GM21723 (cell line): ENCODE results near the gene S100Z.
"Not testable (repeated sequence)": the region's sequence is repeated elsewhere in the genome, so short reads cannot be mapped to it uniquely, and the experiment has no call there.

Experiments used
- ATAC-seq: cut with Tn5 transposase; IDR thresholded peaks from one replicate; pipeline ENCODE4 v1.9.1; 2021; ENCODE audit warnings: mild to moderate bottlenecking, moderate library complexity; ENCODE audit not compliant: unreplicated experiment

S100Z gene

DNA sequence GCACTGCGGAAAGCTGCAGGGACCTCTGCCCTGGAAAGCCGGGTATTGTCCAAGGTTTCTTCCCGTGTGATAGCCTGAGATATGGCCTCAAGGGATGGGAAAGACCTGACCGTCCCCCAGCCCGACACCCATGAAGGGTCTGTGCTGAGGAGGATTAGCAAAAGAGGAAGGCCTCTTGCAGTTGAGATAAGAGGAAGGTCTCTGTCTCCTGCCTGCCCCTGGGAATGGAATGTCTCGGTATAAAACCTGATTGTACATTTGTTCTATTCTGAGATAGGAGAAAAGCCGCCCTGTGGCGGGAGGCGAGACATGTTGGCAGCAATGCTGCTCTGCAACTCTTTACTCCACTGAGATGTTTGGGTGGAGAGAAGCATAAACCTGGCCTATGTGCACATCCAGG lies 95.4 kb downstream of the S100Z start:
- ATAC-seq = not testable (repeated sequence)

DNA sequence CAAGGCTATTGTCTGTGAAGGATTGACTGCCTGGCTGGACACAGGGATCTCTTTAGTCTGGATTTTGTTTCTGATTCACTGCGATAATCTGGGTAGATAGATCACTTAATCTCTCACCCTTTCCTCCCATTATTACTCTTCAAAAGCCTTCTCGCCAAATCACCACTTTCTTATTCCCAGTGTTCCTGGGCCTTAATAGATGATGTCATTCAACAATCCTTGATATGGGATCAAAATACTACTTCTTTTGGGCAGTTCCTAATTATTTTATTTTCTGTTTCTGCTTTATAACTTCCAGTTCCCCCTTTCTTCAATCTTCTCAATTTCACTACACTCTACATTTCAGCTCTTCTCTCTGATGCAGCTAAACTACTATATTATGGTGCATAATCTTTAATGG lies 96.3 kb downstream of the S100Z start:
- no peak for ATAC-seq

DNA sequence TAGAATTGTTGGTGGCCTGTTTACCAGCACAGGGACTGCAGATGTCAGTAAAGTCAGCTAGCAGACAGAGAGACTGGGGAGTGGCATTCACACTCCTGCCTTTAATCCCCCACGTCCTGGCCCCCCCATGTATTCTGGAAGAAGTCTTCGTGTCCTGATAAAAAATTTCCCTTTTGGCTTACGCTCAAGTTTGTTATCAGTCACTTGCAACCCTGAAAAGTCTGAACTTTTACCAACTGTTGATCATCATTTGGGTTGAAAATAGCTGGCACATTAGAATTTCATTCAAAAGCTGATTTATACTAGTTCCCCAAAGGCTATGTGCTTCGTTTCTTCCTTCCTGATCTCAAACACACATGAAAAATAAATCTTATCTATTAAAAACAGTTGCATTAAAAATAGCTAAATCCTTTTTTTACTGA lies 97.3 kb downstream of the S100Z start:
- ATAC-seq = no peak

DNA sequence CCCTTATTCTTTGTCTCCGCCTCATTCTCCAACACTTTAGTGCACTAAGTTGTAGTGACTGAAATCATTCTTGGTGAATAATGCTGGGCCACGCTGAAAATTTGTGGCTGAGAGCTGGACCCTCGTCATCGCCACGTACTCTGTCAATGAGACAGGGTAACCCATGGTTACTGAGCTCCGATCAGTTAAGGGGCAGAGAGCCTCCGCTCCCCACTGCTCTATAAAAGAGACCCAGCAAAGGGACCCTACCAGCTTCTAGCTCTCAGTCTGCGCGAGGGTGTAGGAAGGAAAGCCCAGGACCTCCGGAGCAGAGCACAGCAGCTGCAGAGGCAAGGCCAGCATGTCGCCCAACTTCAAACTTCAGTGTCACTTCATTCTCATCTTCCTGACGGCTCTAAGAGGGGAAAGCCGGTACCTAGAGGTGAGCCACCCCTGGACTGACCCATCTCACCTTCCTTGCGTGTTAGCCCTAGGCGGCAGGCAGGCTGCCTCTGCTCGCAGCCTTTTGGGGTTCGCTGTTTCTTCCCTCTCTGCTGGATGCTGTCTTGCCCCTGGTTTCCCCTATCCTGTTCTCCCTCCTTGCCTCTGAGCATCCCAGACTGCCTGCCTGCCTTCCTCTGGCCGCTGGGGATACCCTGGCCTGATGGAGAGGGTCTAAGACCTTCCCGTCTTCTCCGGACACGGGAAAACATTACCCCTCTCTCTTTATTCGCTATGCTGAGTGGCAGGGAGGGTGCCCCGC lies 103.2 kb downstream of the S100Z start, which contains the start of gene CRHBP:
Gene CRHBP, plus strand, starts transcription at position 251 of the 742 bp plus-strand sequence. Its CDS starts 90 bp downstream, at position 341.
- no peak for ATAC-seq

DNA sequence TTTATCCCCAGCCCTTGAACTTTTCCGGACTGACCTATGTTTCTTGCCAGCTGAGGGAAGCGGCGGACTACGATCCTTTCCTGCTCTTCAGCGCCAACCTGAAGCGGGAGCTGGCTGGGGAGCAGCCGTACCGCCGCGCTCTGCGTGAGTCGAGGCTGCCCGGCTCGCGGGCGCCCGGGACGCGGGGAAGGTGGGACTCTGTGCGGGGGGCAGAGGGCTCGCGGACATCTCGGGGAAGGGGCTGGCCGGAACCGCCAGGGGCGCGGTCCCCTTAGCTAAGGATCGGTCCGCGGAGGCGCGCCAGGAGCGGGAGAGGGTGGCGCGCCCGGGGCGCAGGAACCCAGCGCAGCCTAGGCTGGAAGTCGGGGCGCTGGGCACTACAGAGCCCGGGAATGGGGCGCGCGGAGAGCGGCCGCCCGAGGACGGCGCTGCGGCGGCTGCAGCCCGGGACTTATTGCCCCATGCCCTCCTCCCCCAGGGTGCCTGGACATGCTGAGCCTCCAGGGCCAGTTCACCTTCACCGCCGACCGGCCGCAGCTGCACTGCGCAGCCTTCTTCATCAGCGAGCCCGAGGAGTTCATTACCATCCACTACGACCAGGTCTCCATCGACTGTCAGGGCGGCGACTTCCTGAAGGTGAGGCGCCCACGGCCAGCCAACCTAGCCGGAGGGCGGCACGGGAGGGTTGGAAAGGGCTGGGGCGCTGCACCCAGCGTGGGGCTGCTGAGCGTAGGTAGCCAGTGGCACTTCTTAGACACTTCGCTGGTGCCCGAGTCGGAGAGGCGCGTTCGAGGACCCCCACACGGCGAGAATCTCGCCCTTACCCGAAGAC lies 104.0 kb downstream of the S100Z start:
- no peak for ATAC-seq

DNA sequence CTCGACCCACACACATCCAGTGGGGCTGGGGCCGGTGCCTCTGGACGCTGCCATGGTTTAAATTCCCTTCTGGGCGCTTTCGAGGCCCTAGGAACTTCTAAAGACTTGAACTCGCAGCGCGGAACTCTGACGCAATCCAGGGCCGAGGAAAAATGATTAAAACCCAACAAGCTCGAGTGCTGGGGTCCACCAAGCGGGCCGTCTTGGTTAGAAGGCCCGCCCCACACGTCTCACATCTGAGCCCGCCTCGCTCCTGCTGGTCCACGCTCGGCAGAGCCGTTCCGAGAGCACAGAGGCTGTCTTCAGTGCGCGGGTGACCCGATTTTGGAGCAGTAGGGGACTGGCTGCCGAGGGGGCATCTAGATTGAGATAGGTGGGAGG lies 104.6 kb downstream of the S100Z start:
- ATAC-seq = no peak

DNA sequence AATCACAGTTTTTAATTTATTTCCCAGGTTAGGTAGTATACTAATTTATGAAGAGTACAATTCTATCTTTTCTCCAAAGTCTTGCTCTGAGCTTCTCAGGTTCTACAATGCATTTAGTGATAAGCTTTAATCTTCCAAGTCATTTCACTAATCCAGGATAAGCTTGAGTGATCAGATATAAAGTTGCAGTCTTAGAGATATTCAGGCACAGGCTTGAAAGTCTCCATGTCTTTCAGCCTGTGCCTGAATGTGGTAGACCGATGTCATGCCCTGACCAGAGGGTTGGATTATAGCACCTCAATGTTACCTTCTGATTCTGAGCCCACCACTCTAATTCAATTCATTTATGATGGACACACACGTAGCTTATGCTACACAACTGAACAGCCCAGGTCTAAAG lies 106.2 kb downstream of the S100Z start:
- no peak for ATAC-seq

DNA sequence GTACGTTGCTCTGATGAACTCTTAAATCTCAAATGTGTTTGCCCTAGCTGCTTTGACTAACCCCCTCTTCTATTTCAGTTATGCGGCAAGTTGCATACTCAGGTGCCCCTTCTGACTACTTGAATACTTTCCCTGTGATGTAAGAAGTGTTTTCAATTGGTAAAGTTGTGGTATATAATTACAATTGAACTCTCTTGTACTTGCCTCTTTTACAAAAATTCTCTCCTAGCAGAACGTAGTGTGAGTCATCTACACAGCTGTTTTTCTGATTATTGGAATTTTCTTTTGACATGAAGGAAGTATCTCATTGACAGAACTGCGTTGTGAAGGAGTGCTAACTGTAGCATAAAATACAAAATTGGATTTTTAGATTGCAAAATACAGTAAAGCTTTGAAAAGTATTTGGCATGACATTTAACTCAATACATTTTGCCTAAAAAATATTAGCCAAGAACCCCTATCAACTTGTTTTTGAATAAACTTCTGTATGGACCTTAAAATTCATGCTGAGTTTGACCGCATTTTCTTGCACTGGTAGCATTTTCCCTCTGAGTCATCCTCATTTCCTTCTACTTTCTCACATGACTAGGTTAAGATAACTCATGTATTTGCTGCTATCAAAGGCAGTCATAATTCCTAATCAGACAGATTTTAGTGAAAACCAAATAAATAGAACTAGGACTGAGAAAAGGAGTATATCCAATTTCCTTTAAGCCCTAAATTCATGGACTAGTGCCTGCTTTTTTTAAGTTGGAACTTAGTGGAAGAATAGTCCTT lies 109.4 kb downstream of the S100Z start:
- no peak for ATAC-seq

DNA sequence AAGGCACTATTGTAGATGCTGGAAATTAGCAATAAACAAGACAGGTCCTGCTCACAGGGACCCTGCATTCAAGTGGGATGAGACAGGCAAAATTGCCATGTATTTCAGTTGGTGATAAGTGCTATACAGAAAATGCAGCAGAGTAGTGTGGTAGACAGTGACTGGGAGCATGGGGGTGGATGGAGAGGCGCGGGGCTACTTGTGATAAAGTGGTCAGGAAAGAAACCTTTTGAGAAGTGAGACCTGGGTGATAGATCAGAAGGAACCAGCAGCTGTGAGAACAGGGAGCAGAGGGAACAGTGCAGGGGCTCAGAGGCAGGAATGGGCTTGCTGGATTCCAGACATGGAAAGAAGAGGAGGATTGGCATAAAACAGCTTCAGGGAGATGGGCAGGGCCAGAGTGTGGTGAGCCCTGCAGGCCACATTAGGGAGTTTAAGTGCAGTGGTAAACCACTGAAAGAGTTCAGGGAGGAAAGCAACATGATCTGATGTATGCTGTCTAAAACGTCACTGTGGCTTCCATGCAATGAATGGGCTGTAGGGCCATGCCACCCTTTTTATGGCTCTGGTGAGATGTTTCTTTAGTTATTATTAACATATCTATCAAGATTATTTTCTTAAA lies 110.3 kb downstream of the S100Z start:
- peak; percentile 86 for ATAC-seq

DNA sequence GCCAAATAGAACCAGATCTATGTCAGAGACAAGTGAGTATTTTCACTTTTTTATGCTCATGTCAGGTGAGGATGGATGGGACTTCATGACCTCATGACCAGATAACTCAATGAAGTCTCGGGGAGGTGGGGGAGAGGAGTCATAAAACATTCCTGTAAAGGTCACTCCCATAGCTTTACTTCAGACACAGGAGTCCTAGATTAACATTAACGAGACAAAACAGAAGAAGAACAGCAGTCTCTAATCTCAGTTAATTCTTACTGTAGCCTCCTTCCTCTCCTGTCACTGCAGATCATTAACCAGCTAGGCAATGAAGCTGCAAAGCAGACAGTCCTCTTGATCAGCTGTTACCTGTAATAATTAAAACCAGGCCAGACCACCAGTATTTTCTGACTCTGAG lies 114.2 kb downstream of the S100Z start:
- ATAC-seq = no peak
